ENCODE data around the gene RUFY1. TPM values are rescaled to one million over a fixed set of nuclear protein-coding genes. Genes with fewer than 3 reads are reported as not detected.
A peak's percentile ranks its signal among the peaks of the same experiment; 100 is the strongest.

The RUFY1 gene
- total RNA-seq, 1 experiment from 2014 or later, result 45.7 TPM

DNA sequence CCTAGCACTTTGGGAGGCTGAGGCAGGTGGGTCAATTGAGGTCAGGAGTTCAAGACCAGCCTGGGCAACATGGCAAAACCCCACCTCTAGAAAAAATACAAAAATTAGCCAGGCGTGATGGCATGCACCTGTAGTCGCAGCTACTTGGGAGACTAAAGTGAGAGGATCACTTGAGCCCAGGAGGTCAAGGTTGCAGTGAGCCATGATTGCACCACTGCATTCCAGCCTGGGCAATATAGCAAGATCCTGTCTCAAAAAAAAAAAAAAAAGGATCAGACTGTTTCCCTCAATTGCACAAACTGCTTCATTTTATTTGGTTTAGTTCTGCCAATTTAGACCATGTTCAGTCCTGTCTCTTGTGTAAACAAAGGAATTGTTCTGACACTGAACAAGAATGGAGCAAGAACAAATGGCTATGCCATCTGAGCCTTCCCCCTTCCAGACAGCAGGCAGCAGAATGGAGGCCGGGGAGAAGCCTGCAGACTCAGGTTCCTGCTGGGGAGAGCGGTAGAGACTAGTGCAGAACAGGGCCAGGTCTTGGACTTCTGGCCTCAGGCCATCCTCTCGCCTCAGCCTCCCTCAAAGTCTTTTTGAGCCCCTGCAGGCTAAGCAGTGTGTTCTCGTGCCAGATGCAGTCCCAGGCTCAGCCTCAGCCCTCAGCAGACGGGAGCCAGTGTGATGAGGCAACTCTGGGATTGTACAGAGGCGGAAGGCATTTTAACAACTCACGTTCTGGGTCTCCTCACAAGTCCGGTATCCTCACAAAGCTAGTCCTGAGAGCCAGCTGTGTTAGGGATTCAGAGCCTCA lies 54.9 kb downstream of the RUFY1 start:
- Histone ChIP-seq H4K8ac (replicated peaks; ENCODE audit: insufficient read length, low read depth, low read length) (no peak overlapping the region), H3K4ac (ENCODE audit: low read depth, low read length) (no peak overlapping the region), H2BK12ac (ENCODE audit: insufficient read length, low read depth, low read length) (no peak overlapping the region), H2BK20ac (ENCODE audit: low read depth, low read length, poor library complexity, severe bottlenecking) (no peak overlapping the region), H2AFZ (ENCODE audit: low read length) (no peak overlapping the region), H3K9ac (ENCODE audit: extremely low read depth, insufficient read length, low read length) (no peak overlapping the region), H2BK120ac (ENCODE audit: low read depth, low read length, poor library complexity, severe bottlenecking) (no peak overlapping the region), H3K79me1 (ENCODE audit: insufficient read depth, low read depth, low read length, poor library complexity, severe bottlenecking) (no peaks in the 10 kb centered on the region), H3K9me3 (ENCODE audit: control insufficient read depth, low read depth, low read length) (no peaks in the 10 kb centered on the region), H4K5ac (ENCODE audit: insufficient read length, low read depth, low read length) (no peak overlapping the region), H2BK15ac (ENCODE audit: low read depth, low read length) (no peak overlapping the region), H3K79me2 (ENCODE audit: insufficient read depth, low read length) (no peaks in the 10 kb centered on the region), H3K18ac (ENCODE audit: insufficient read length, low read depth, low read length) (no peak overlapping the region), H3K56ac (ENCODE audit: insufficient read length, low read depth, low read length) (no peak overlapping the region), H3K27me3 (ENCODE audit: insufficient read depth, low read length) (no peaks in the 10 kb centered on the region), H3K4me1 (ENCODE audit: insufficient read depth, low read length) (no peaks in the 10 kb centered on the region), H3K14ac (ENCODE audit: insufficient read depth, low read length) (no peak overlapping the region), H2AK5ac (ENCODE audit: insufficient read length, low read length) (no peak overlapping the region), H3K27ac (ENCODE audit: insufficient read length, low read depth, low read length) (no peak overlapping the region), H2BK5ac (ENCODE audit: insufficient read length, low read length) (no peak overlapping the region), H3K4me2 (ENCODE audit: insufficient read depth, insufficient read length, low read length) (no peak overlapping the region), H3K23ac (ENCODE audit: insufficient read length, low read depth, low read length) (no peak overlapping the region), H3T11ph (ENCODE audit: low read length) (no peak overlapping the region), H3K23me2 (ENCODE audit: insufficient read length, low read depth, low read length, poor library complexity, severe bottlenecking) (no peaks in the 10 kb centered on the region), H4K20me1 (ENCODE audit: control insufficient read depth, insufficient read depth, insufficient read length) (no peaks in the 10 kb centered on the region), H4K91ac (ENCODE audit: insufficient read length, low read depth, low read length) (no peak overlapping the region)
- WGBS (ENCODE audit: extremely low coverage, insufficient read length, low lambda C conversion rate), result no CpG with 5 or more reads among the region's 10 CpGs
- peaks cover 1% of the 10 kb centered on the region for H3K27me3 Mint-ChIP-seq (ENCODE audit: low read depth)
- DNase-seq, result no peak
- no peaks in the 10 kb centered on the region for H3K9me3 Mint-ChIP-seq
- H3K4me3 Mint-ChIP-seq, result no peak overlapping the region
- TF ChIP-seq, protein P1, sequence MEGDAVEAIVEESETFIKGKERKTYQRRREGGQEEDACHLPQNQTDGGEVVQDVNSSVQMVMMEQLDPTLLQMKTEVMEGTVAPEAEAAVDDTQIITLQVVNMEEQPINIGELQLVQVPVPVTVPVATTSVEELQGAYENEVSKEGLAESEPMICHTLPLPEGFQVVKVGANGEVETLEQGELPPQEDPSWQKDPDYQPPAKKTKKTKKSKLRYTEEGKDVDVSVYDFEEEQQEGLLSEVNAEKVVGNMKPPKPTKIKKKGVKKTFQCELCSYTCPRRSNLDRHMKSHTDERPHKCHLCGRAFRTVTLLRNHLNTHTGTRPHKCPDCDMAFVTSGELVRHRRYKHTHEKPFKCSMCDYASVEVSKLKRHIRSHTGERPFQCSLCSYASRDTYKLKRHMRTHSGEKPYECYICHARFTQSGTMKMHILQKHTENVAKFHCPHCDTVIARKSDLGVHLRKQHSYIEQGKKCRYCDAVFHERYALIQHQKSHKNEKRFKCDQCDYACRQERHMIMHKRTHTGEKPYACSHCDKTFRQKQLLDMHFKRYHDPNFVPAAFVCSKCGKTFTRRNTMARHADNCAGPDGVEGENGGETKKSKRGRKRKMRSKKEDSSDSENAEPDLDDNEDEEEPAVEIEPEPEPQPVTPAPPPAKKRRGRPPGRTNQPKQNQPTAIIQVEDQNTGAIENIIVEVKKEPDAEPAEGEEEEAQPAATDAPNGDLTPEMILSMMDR (conservative IDR thresholded peaks at IDR 0.05), result no peak
- H3K27ac Mint-ChIP-seq, result peak overlapping the region in 1 of 3 experiments; percentile 6; a peak in 1 of 7 replicates
- no peaks in the 10 kb centered on the region for H3K4me1 Mint-ChIP-seq
- H3K36me3 Mint-ChIP-seq (ENCODE audit: insufficient read depth in 1 of 3, low read depth in 3 of 3), result peaks cover 16 to 91% (median 68%) of the 10 kb centered on the region in 3 experiments

Measured in H9 (cell line).